Smooth muscle cell (in vitro differentiated cells): ENCODE measurements around the gene SNX9. TPM values are rescaled to one million over a fixed set of nuclear protein-coding genes. Genes with fewer than 3 reads are reported as not detected.

Experiments
- DNase-seq: peaks from one replicate; lab custom pipeline; 2025; ENCODE audit not compliant: unreplicated experiment; lab: John Stamatoyannopoulos, UW
- H2AFZ ChIP-seq: fragments of 200-600 bp; sonication (generic); 2 replicates; pipeline ENCODE4 v1.6.0; 2016; ENCODE audit warnings: antibody characterized with exemption, low read depth, mild to moderate bottlenecking
- H3F3A ChIP-seq: fragments of 200-600 bp; sonication (generic); 2 replicates; pipeline ENCODE4 v1.6.0; 2017; ENCODE audit warnings: antibody characterized with exemption, low read depth
- H3K27ac ChIP-seq: fragments of 200-600 bp; sonication (generic); 2 replicates; pipeline ENCODE4 v1.5.1; 2016; ENCODE audit warnings: low read depth, mild to moderate bottlenecking
- H3K27me3 ChIP-seq: fragments of 200-600 bp; sonication (generic); 2 replicates; pipeline ENCODE4 v1.6.1; 2016; ENCODE audit warnings: low read depth, mild to moderate bottlenecking
- H3K36me3 ChIP-seq: fragments of 200-600 bp; sonication (generic); 2 replicates; pipeline ENCODE4 v1.5.1; 2016; ENCODE audit warnings: low read depth
- H3K4me1 ChIP-seq: fragments of 200-600 bp; sonication (generic); 2 replicates; pipeline ENCODE4 v1.5.1; 2016; ENCODE audit warnings: low read depth
- H3K4me2 ChIP-seq: fragments of 200-600 bp; sonication (generic); 2 replicates; pipeline ENCODE4 v1.6.0; 2016; ENCODE audit warnings: mild to moderate bottlenecking
- H3K4me3 ChIP-seq: fragments of 200-600 bp; sonication (generic); 2 replicates; pipeline ENCODE4 v1.5.1; 2016; ENCODE audit warnings: mild to moderate bottlenecking
- H3K79me2 ChIP-seq: fragments of 200-600 bp; sonication (generic); 2 replicates; pipeline ENCODE4 v1.6.0; 2016; ENCODE audit warnings: low read depth, mild to moderate bottlenecking
- H3K9ac ChIP-seq: fragments of 200-600 bp; sonication (generic); 2 replicates; pipeline ENCODE4 v1.6.0; 2016; ENCODE audit warnings: low read depth
- H3K9me3 ChIP-seq: fragments of 200-600 bp; sonication (generic); replicated peaks from 2 replicates; pipeline ENCODE4 v1.5.1; 2016; ENCODE audit warnings: low read depth
- H4K20me1 ChIP-seq: fragments of 200-600 bp; sonication (generic); 2 replicates; pipeline ENCODE4 v1.6.0; 2016; ENCODE audit warnings: low read depth
- WGBS: methylation state at CpG from one replicate; pipeline ENCODE4 v1.1.7; 2016; ENCODE audit warnings: low lambda C conversion rate; 5-methylcytosine and 5-hydroxymethylcytosine counted together
- polyA plus RNA-seq: library from polyadenylated mRNA; unstranded; fragments of >200 nt; fragmentation: Nextera tagmentation; extraction: Ambion mirVana; gene quantifications from 2 replicates; pipeline ENCODE4 v1.2.1, GENCODE V29; 2016
- total RNA-seq: library from RNA; depleted of rRNA; stranded (reverse); fragments of >200 nt; gene quantifications from 2 replicates; pipeline ENCODE4 v1.2.3, GENCODE V29; 2014
- TF ChIP-seq, protein P1 (sequence below): fragments of 200-600 bp; sonication (generic); IDR thresholded peaks from 2 replicates; pipeline ENCODE4 v1.5.1; 2017; ENCODE audit warnings: borderline replicate concordance, mild to moderate bottlenecking, antibody characterized with exemption; ENCODE audit not compliant: insufficient read depth, poor library complexity, severe bottlenecking

The SNX9 gene
- total and polyA plus RNA-seq, 2 experiments from 2014 or later = 28.9 to 29.0 TPM

- Histone ChIP-seq H4K20me1 (no peaks in the 10 kb centered on the region), H3K79me2 (no peaks in the 10 kb centered on the region), H2AFZ (no peak overlapping the region), H3K27ac (no peak overlapping the region), H3K4me1 (no peaks in the 10 kb centered on the region), H3F3A (no peaks in the 10 kb centered on the region), H3K4me3 (no peak overlapping the region), H3K27me3 (no peaks in the 10 kb centered on the region), H3K9me3 (no peaks in the 10 kb centered on the region), H3K9ac (no peak overlapping the region), H3K36me3 (no peaks in the 10 kb centered on the region), H3K4me2 (no peak overlapping the region)
- TF ChIP-seq, protein P1, sequence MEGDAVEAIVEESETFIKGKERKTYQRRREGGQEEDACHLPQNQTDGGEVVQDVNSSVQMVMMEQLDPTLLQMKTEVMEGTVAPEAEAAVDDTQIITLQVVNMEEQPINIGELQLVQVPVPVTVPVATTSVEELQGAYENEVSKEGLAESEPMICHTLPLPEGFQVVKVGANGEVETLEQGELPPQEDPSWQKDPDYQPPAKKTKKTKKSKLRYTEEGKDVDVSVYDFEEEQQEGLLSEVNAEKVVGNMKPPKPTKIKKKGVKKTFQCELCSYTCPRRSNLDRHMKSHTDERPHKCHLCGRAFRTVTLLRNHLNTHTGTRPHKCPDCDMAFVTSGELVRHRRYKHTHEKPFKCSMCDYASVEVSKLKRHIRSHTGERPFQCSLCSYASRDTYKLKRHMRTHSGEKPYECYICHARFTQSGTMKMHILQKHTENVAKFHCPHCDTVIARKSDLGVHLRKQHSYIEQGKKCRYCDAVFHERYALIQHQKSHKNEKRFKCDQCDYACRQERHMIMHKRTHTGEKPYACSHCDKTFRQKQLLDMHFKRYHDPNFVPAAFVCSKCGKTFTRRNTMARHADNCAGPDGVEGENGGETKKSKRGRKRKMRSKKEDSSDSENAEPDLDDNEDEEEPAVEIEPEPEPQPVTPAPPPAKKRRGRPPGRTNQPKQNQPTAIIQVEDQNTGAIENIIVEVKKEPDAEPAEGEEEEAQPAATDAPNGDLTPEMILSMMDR = no peak
- WGBS = 90% methylated on average over 2 of the region's 2 CpGs
- DNase-seq = no peak
These were observed 152.4 kb downstream of the SNX9 start for GRCh38 chr6:157975456-157975855.

DNA sequence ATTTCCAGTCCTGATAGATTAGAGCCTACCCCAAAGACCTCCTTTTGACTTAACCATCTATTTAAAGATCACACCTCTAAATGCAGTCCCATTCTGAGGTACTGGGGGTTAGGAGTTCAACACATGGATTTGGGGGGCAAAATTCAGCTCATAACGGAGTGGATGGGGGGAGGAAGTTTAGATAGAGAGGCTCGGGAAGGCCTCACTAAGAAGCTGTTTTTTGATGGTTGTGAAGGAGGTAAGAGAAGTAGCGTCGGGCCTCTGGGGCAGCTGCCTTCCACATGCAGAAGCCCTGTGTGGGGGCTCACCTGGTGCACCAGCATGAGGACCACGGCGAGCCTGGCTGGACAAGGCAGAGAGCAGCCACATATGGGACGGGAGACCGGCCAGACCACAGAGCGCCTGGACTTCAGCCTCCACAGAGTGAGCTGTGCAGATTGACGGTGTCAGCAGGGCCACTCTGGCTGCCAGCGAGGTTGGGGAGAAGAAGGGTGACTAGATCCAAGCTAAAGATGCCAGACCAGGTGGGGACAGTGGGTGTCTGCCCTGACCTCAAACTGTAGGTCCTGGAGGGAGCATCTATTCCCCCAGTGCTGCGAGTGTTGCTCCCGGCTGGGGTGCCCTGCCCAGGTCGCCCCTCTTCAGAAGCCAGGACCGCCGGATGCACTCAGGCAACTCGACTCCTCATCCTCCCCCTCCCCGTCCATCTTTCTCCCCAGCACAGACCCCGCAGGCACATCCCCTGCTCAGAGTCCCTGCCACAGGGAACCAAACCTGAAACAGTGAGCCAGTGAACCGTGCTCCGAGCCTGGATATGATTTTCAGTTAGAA is 153.5 kb downstream of the SNX9 start:
- Histone ChIP-seq H3K4me1 (no peaks in the 10 kb centered on the region), H3K4me3 (no peak overlapping the region), H3F3A (no peaks in the 10 kb centered on the region), H3K4me2 (no peak overlapping the region), H3K9ac (no peak overlapping the region), H3K79me2 (no peaks in the 10 kb centered on the region), H2AFZ (no peak overlapping the region), H4K20me1 (no peaks in the 10 kb centered on the region), H3K9me3 (no peaks in the 10 kb centered on the region), H3K36me3 (no peaks in the 10 kb centered on the region), H3K27ac (no peak overlapping the region), H3K27me3 (no peaks in the 10 kb centered on the region)
- 93% methylated on average over 17 of the region's 21 CpGs for WGBS
- TF ChIP-seq, protein P1 = no peak
- DNase-seq = no peak

GRCh38 chr6:157977176-157977804 is 154.2 kb downstream of the SNX9 start:
- Histone ChIP-seq H3K36me3 (no peaks in the 10 kb centered on the region), H3K79me2 (no peaks in the 10 kb centered on the region), H3K4me3 (no peak overlapping the region), H2AFZ (no peak overlapping the region), H4K20me1 (no peaks in the 10 kb centered on the region), H3K4me1 (no peaks in the 10 kb centered on the region), H3K4me2 (no peak overlapping the region), H3K27ac (no peak overlapping the region), H3F3A (no peaks in the 10 kb centered on the region), H3K27me3 (no peaks in the 10 kb centered on the region), H3K9ac (no peak overlapping the region), H3K9me3 (no peaks in the 10 kb centered on the region)
- 92% methylated on average over 10 of the region's 10 CpGs for WGBS
- TF ChIP-seq, protein P1 = no peak
- no peak for DNase-seq
